ENCODE measurements around the gene SLC25A19. TPM values are rescaled to one million over a fixed set of nuclear protein-coding genes. Genes with fewer than 3 reads are reported as not detected.

SLC25A19 gene
- total RNA-seq, 1 donor from 2014 or later = 1.0 TPM

- Histone ChIP-seq H3K36me3 (ENCODE audit: control insufficient read depth in 3 of 3, insufficient read depth in 3 of 3, low read length in 3 of 3) (peaks cover 62 to 67% (median 65%) of the 10 kb centered on the region in 3 donors), H3K4me1 (ENCODE audit: control insufficient read depth in 3 of 3, insufficient read depth in 3 of 3, low read length in 3 of 3) (peaks cover 12 to 38% (median 19%) of the 10 kb centered on the region in 3 donors), H3K27me3 (ENCODE audit: control insufficient read depth in 3 of 3, insufficient read depth in 3 of 3, low read length in 3 of 3) (no peaks in the 10 kb centered on the region), H3K9me3 (ENCODE audit: control insufficient read depth in 3 of 3, low read length in 3 of 3) (no peaks in the 10 kb centered on the region), H3K9ac (ENCODE audit: low read depth in 1 of 3, low read length in 3 of 3) (no peak overlapping the region), H3K27ac (ENCODE audit: low read depth, low read length) (no peak overlapping the region), H3K4me3 (ENCODE audit: low read length in 3 of 3) (no peak overlapping the region)
Observed at GRCh38 chr17:75244133-75244866, 44.9 kb downstream of the SLC25A19 start.

GRCh38 chr17:75242461-75243042 lies 46.7 kb downstream of the SLC25A19 start:
- Histone ChIP-seq H3K36me3 (ENCODE audit: control insufficient read depth in 3 of 3, insufficient read depth in 3 of 3, low read length in 3 of 3) (peaks cover 77 to 81% (median 79%) of the 10 kb centered on the region in 3 donors), H3K27me3 (ENCODE audit: control insufficient read depth in 3 of 3, insufficient read depth in 3 of 3, low read length in 3 of 3) (no peaks in the 10 kb centered on the region), H3K9me3 (ENCODE audit: control insufficient read depth in 3 of 3, low read length in 3 of 3) (no peaks in the 10 kb centered on the region), H3K4me3 (ENCODE audit: low read length in 3 of 3) (no peak overlapping the region), H3K9ac (ENCODE audit: low read depth in 1 of 3, low read length in 3 of 3) (peak overlapping the region in 1 of 3 donors; percentile 25), H3K4me1 (ENCODE audit: control insufficient read depth in 3 of 3, insufficient read depth in 3 of 3, low read length in 3 of 3) (peaks cover 12 to 39% (median 25%) of the 10 kb centered on the region in 3 donors), H3K27ac (ENCODE audit: low read depth, low read length) (peak overlapping the region; percentile 28)

GRCh38 chr17:75241996-75242460 lies 47.2 kb downstream of the SLC25A19 start:
- no peaks in the 10 kb centered on the region for H3K27me3 ChIP-seq (ENCODE audit: control insufficient read depth in 3 of 3, insufficient read depth in 3 of 3, low read length in 3 of 3)
- H3K9me3 ChIP-seq (ENCODE audit: control insufficient read depth in 3 of 3, low read length in 3 of 3) = no peaks in the 10 kb centered on the region
- H3K27ac ChIP-seq (ENCODE audit: low read depth, low read length) = peak overlapping the region; percentile 28
- peaks cover 83 to 85% (median 85%) of the 10 kb centered on the region in 3 donors for H3K36me3 ChIP-seq (ENCODE audit: control insufficient read depth in 3 of 3, insufficient read depth in 3 of 3, low read length in 3 of 3)
- peak overlapping the region in 1 of 3 donors; percentile 50 for H3K9ac ChIP-seq (ENCODE audit: low read depth in 1 of 3, low read length in 3 of 3)
- H3K4me3 ChIP-seq (ENCODE audit: low read length in 3 of 3) = no peak overlapping the region
- peaks cover 12 to 44% (median 27%) of the 10 kb centered on the region in 3 donors for H3K4me1 ChIP-seq (ENCODE audit: control insufficient read depth in 3 of 3, insufficient read depth in 3 of 3, low read length in 3 of 3)

DNA sequence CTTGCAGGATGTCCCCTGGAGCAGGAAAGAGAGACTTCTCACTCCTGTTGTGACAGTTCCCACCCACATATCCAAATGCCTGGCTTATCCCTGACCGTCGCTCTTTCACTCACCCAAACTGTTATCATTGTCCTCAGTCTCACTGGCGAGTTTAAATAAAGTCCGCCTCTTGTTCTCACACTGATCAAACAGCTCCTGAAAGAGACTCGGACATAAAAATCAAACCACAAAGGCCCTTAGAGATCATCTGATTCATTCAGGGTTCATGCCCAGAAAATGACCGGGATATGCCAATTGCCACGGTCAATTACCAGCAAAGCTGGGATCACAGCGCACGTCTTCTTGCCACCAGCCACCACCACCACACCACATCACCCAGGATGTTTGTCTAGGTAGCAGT lies 47.7 kb downstream of the SLC25A19 start:
- Histone ChIP-seq H3K4me1 (ENCODE audit: control insufficient read depth in 3 of 3, insufficient read depth in 3 of 3, low read length in 3 of 3) (peaks cover 12 to 45% (median 27%) of the 10 kb centered on the region in 3 donors), H3K36me3 (ENCODE audit: control insufficient read depth in 3 of 3, insufficient read depth in 3 of 3, low read length in 3 of 3) (peaks cover 87 to 90% (median 88%) of the 10 kb centered on the region in 3 donors), H3K9me3 (ENCODE audit: control insufficient read depth in 3 of 3, low read length in 3 of 3) (no peaks in the 10 kb centered on the region), H3K9ac (ENCODE audit: low read depth in 1 of 3, low read length in 3 of 3) (peak overlapping the region in 1 of 3 donors; percentile 50), H3K27ac (ENCODE audit: low read depth, low read length) (peak overlapping the region; percentile 28), H3K27me3 (ENCODE audit: control insufficient read depth in 3 of 3, insufficient read depth in 3 of 3, low read length in 3 of 3) (no peaks in the 10 kb centered on the region), H3K4me3 (ENCODE audit: low read length in 3 of 3) (no peak overlapping the region)

GRCh38 chr17:75241143-75241430 lies 48.1 kb downstream of the SLC25A19 start:
- Histone ChIP-seq H3K4me1 (ENCODE audit: control insufficient read depth in 3 of 3, insufficient read depth in 3 of 3, low read length in 3 of 3) (peaks cover 12 to 45% (median 27%) of the 10 kb centered on the region in 3 donors), H3K4me3 (ENCODE audit: low read length in 3 of 3) (no peak overlapping the region), H3K9ac (ENCODE audit: low read depth in 1 of 3, low read length in 3 of 3) (peak overlapping the region in 1 of 3 donors; percentile 50), H3K27ac (ENCODE audit: low read depth, low read length) (no peak overlapping the region), H3K36me3 (ENCODE audit: control insufficient read depth in 3 of 3, insufficient read depth in 3 of 3, low read length in 3 of 3) (peaks cover 86 to 90% (median 87%) of the 10 kb centered on the region in 3 donors), H3K9me3 (ENCODE audit: control insufficient read depth in 3 of 3, low read length in 3 of 3) (no peaks in the 10 kb centered on the region), H3K27me3 (ENCODE audit: control insufficient read depth in 3 of 3, insufficient read depth in 3 of 3, low read length in 3 of 3) (no peaks in the 10 kb centered on the region)

GRCh38 chr17:75240394-75241142 lies 48.7 kb downstream of the SLC25A19 start:
- Histone ChIP-seq H3K36me3 (ENCODE audit: control insufficient read depth in 3 of 3, insufficient read depth in 3 of 3, low read length in 3 of 3) (peaks cover 82 to 89% (median 85%) of the 10 kb centered on the region in 3 donors), H3K9ac (ENCODE audit: low read depth in 1 of 3, low read length in 3 of 3) (peak overlapping the region in 1 of 3 donors; percentile 50), H3K27me3 (ENCODE audit: control insufficient read depth in 3 of 3, insufficient read depth in 3 of 3, low read length in 3 of 3) (no peaks in the 10 kb centered on the region), H3K4me1 (ENCODE audit: control insufficient read depth in 3 of 3, insufficient read depth in 3 of 3, low read length in 3 of 3) (peaks cover 12 to 45% (median 27%) of the 10 kb centered on the region in 3 donors), H3K9me3 (ENCODE audit: control insufficient read depth in 3 of 3, low read length in 3 of 3) (no peaks in the 10 kb centered on the region), H3K27ac (ENCODE audit: low read depth, low read length) (no peak overlapping the region), H3K4me3 (ENCODE audit: low read length in 3 of 3) (no peak overlapping the region)

- Histone ChIP-seq H3K9me3 (ENCODE audit: control insufficient read depth in 3 of 3, low read length in 3 of 3) (no peaks in the 10 kb centered on the region), H3K36me3 (ENCODE audit: control insufficient read depth in 3 of 3, insufficient read depth in 3 of 3, low read length in 3 of 3) (peaks cover 82 to 89% (median 86%) of the 10 kb centered on the region in 3 donors), H3K9ac (ENCODE audit: low read depth in 1 of 3, low read length in 3 of 3) (no peak overlapping the region), H3K4me3 (ENCODE audit: low read length in 3 of 3) (no peak overlapping the region), H3K4me1 (ENCODE audit: control insufficient read depth in 3 of 3, insufficient read depth in 3 of 3, low read length in 3 of 3) (peaks cover 12 to 45% (median 27%) of the 10 kb centered on the region in 3 donors), H3K27me3 (ENCODE audit: control insufficient read depth in 3 of 3, insufficient read depth in 3 of 3, low read length in 3 of 3) (no peaks in the 10 kb centered on the region), H3K27ac (ENCODE audit: low read depth, low read length) (no peak overlapping the region)
Observed at GRCh38 chr17:75239778-75240393, 49.3 kb downstream of the SLC25A19 start.

GRCh38 chr17:75239214-75239613 lies 50.0 kb downstream of the SLC25A19 start:
- no peak overlapping the region for H3K27ac ChIP-seq (ENCODE audit: low read depth, low read length)
- no peak overlapping the region for H3K9ac ChIP-seq (ENCODE audit: low read depth in 1 of 3, low read length in 3 of 3)
- peaks cover 12 to 40% (median 27%) of the 10 kb centered on the region in 3 donors for H3K4me1 ChIP-seq (ENCODE audit: control insufficient read depth in 3 of 3, insufficient read depth in 3 of 3, low read length in 3 of 3)
- no peaks in the 10 kb centered on the region for H3K27me3 ChIP-seq (ENCODE audit: control insufficient read depth in 3 of 3, insufficient read depth in 3 of 3, low read length in 3 of 3)
- peaks cover 84 to 89% (median 88%) of the 10 kb centered on the region in 3 donors for H3K36me3 ChIP-seq (ENCODE audit: control insufficient read depth in 3 of 3, insufficient read depth in 3 of 3, low read length in 3 of 3)
- no peak overlapping the region for H3K4me3 ChIP-seq (ENCODE audit: low read length in 3 of 3)
- no peaks in the 10 kb centered on the region for H3K9me3 ChIP-seq (ENCODE audit: control insufficient read depth in 3 of 3, low read length in 3 of 3)

DNA sequence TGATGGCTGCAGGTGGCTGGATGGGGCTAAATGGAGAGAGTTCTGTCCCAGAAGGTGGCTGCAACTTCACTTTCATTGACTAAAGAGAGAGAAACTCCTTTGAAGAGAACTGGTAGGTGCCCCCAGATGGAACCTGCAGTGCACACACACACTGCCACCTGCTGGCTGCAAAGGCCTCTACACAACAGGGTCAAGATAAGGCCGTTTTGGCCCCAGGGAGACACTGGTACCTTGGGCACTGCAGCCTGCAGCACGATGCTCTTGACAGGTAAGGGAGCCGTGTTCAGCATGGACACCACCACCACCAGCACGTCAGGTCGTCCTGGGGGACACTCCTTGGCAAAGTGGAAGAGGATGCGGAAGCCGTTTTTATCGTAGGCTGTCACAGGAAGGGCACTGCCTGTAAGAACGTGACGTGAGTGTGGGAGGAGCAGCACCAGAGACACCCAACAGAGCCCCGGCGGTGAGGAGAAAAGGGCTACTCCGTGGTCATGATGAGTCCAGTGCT lies 50.5 kb downstream of the SLC25A19 start:
- peaks cover 10 to 36% (median 24%) of the 10 kb centered on the region in 3 donors for H3K4me1 ChIP-seq (ENCODE audit: control insufficient read depth in 3 of 3, insufficient read depth in 3 of 3, low read length in 3 of 3)
- H3K9ac ChIP-seq (ENCODE audit: low read depth in 1 of 3, low read length in 3 of 3) = peak overlapping the region in 1 of 3 donors; percentile 3
- peaks cover 80 to 86% (median 85%) of the 10 kb centered on the region in 3 donors for H3K36me3 ChIP-seq (ENCODE audit: control insufficient read depth in 3 of 3, insufficient read depth in 3 of 3, low read length in 3 of 3)
- H3K9me3 ChIP-seq (ENCODE audit: control insufficient read depth in 3 of 3, low read length in 3 of 3) = no peaks in the 10 kb centered on the region
- H3K27ac ChIP-seq (ENCODE audit: low read depth, low read length) = no peak overlapping the region
- no peaks in the 10 kb centered on the region for H3K27me3 ChIP-seq (ENCODE audit: control insufficient read depth in 3 of 3, insufficient read depth in 3 of 3, low read length in 3 of 3)
- H3K4me3 ChIP-seq (ENCODE audit: low read length in 3 of 3) = no peak overlapping the region
